WERI-Rb-1 (cell line): Measurements from ENCODE around the gene GRIA2.

Experiments used
- DNase-seq: peaks from one replicate; pipeline ENCODE4 v3.0.0-alpha.2; 2020
- H3K27ac ChIP-seq: fragments of 250-450 bp; sonication (Bioruptor Pico); 2 replicates; pipeline ENCODE4 v1.5.1; 2020; ENCODE audit warnings: mild to moderate bottlenecking, moderate library complexity
- H3K27me3 ChIP-seq: fragments of 250-450 bp; sonication (Bioruptor Pico); 2 replicates; pipeline ENCODE4 v1.5.1; 2021; ENCODE audit warnings: mild to moderate bottlenecking, low read depth, moderate library complexity; ENCODE audit not compliant: insufficient read depth, severe bottlenecking
- H3K36me3 ChIP-seq: fragments of 250-450 bp; sonication (Bioruptor Pico); 2 replicates; pipeline ENCODE4 v1.5.1; 2020; ENCODE audit warnings: mild to moderate bottlenecking, moderate library complexity
- H3K4me3 ChIP-seq: 2 replicates; pipeline ENCODE4 v1.5.1; 2011; ENCODE audit warnings: low read depth, mild to moderate bottlenecking, control low read depth, low read length
- H3K9me3 ChIP-seq: fragments of 250-450 bp; sonication (Bioruptor Pico); 2 replicates; pipeline ENCODE4 v1.5.1; 2021; ENCODE audit warnings: mild to moderate bottlenecking, moderate library complexity; ENCODE audit not compliant: severe bottlenecking
- TF ChIP-seq, protein P1 (sequence below): IDR thresholded peaks from 2 replicates; pipeline ENCODE4 v1.5.1; 2011; ENCODE audit warnings: low read depth, mild to moderate bottlenecking, control low read depth, inconsistent platforms, low read length

The GRIA2 gene

DNA sequence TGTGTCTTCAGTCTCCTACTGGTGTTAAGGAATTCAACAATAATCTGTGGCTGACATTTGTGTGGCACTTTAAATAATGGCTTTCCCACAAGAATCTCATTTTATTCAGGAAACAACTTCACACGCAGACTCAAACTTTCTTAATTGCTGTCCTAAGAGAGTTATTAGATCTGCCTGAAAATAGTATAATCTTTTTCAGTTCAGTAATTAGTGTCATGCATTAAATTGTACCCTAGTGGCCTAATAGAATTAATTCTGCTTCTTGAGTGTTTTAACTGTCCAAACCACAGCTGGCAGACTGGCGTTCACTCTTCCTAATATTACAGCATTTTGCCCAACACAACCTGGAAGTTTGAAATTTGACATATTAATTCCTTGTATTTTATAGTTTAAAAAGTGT lies 107.1 kb downstream of the GRIA2 start:
- no peaks in the 10 kb centered on the region for H3K9me3 ChIP-seq
- DNase-seq, result no peak
- H3K36me3 ChIP-seq, result no peaks in the 10 kb centered on the region
- TF ChIP-seq, protein P1, sequence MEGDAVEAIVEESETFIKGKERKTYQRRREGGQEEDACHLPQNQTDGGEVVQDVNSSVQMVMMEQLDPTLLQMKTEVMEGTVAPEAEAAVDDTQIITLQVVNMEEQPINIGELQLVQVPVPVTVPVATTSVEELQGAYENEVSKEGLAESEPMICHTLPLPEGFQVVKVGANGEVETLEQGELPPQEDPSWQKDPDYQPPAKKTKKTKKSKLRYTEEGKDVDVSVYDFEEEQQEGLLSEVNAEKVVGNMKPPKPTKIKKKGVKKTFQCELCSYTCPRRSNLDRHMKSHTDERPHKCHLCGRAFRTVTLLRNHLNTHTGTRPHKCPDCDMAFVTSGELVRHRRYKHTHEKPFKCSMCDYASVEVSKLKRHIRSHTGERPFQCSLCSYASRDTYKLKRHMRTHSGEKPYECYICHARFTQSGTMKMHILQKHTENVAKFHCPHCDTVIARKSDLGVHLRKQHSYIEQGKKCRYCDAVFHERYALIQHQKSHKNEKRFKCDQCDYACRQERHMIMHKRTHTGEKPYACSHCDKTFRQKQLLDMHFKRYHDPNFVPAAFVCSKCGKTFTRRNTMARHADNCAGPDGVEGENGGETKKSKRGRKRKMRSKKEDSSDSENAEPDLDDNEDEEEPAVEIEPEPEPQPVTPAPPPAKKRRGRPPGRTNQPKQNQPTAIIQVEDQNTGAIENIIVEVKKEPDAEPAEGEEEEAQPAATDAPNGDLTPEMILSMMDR, result no peak
- H3K27ac ChIP-seq, result no peak overlapping the region
- H3K4me3 ChIP-seq, result no peak overlapping the region
- H3K27me3 ChIP-seq, result no peaks in the 10 kb centered on the region

DNA sequence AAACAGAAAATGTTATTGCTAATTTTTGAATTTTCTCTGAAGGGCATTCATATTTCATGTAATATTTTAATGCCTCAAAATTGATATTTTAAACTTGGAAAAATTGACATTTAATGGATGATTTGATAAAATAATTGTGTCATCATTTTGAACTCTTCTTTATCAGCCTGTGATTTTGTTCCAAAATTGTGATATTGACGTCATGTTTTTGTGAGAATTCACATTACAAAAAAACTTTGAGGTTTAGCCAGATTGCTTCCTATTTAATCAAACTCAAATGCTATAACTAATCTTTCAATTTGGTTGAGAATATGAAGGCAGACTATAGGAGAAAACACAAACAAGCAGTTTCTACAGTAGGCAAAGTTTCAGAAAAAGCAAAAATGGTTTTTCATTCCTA lies 137.4 kb downstream of the GRIA2 start:
- Histone ChIP-seq H3K4me3 (no peak overlapping the region), H3K36me3 (no peaks in the 10 kb centered on the region), H3K9me3 (no peaks in the 10 kb centered on the region), H3K27ac (no peak overlapping the region), H3K27me3 (no peaks in the 10 kb centered on the region)
- no peak for DNase-seq
- TF ChIP-seq, protein P1, result no peak

DNA sequence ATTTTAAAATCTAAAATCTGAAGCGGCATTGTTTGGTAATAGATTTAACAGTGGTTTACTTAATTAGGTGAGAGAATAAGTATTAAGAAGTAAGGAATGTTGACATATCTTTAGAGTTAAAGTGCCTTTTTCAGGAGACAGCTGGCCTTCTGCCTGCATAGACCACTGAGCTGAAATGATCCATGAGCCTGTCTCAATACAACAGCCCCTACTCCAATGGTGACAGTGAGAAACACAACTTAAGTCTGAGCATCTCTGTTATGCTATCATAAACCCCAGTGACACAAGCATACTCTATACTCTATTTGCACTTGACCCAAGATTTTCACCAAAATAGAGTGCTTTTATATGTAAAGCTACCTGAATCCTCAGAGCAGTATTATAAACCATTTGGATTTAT lies 137.9 kb downstream of the GRIA2 start:
- Histone ChIP-seq H3K4me3 (no peak overlapping the region), H3K9me3 (no peaks in the 10 kb centered on the region), H3K27ac (no peak overlapping the region), H3K27me3 (no peaks in the 10 kb centered on the region), H3K36me3 (no peaks in the 10 kb centered on the region)
- DNase-seq, result no peak
- TF ChIP-seq, protein P1, result no peak

DNA sequence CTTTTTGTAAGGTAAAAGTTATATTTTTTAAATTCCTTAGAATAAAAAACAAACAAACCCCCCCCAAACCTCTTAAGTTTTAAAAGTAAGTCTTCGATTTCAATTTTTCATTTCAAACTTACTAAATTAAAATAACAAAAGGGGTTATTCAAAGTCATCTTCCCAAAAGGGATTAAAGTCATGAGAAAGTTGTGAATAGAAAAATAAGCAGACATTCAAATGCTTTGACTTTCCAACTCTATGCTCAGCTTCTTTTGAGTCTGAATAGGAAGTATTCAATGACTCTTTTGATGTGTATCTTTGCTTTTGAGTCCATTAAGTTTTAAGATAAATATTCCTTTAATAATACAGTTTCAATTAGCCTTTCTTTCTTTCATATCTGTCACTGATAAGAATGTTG lies 138.3 kb downstream of the GRIA2 start:
- TF ChIP-seq, protein P1, result no peak
- H3K4me3 ChIP-seq, result no peak overlapping the region
- DNase-seq, result no peak
- H3K27ac ChIP-seq, result no peak overlapping the region
- H3K9me3 ChIP-seq, result no peaks in the 10 kb centered on the region
- no peaks in the 10 kb centered on the region for H3K36me3 ChIP-seq
- H3K27me3 ChIP-seq, result no peaks in the 10 kb centered on the region

DNA sequence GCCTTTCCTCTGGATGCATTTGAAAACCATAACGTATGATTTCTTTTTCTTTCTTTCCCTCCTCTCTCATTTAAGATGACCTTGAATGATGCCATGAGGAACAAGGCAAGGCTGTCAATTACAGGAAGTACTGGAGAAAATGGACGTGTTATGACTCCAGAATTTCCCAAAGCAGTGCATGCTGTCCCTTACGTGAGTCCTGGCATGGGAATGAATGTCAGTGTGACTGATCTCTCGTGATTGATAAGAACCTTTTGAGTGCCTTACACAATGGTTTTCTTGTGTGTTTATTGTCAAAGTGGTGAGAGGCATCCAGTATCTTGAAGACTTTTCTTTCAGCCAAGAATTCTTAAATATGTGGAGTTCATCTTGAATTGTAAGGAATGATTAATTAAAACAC lies 142.8 kb downstream of the GRIA2 start:
- TF ChIP-seq, protein P1, result no peak
- Histone ChIP-seq H3K9me3 (no peaks in the 10 kb centered on the region), H3K36me3 (no peaks in the 10 kb centered on the region), H3K4me3 (no peak overlapping the region), H3K27me3 (no peaks in the 10 kb centered on the region), H3K27ac (no peak overlapping the region)
- no peak for DNase-seq

DNA sequence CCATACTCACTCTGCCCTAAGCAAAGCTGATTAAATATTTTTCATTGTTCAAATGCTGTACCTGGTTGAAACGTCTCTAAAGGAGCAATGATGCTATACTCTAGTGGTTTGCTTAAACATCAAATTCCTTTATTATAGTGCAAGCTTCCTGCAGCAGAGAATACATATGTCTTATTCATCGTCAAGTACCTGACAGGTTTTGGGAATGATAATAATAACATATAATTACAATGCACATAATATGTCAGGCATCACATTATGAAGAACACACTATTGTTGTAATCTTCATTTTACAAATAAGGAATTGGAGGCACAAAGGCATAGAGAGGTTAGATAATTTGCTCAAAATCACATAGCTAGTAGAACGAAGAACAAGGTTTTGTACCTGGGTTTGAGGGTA lies 151.6 kb downstream of the GRIA2 start:
- TF ChIP-seq, protein P1, result no peak
- H3K27me3 ChIP-seq, result no peaks in the 10 kb centered on the region
- no peak for DNase-seq
- no peak overlapping the region for H3K4me3 ChIP-seq
- no peaks in the 10 kb centered on the region for H3K36me3 ChIP-seq
- no peak overlapping the region for H3K27ac ChIP-seq
- H3K9me3 ChIP-seq, result no peaks in the 10 kb centered on the region
